Effector memory CD8-positive, alpha-beta T cell (primary cell): ENCODE data around the gene WFDC9.
"Not testable (repeated sequence)": the region's sequence is repeated elsewhere in the genome, so short reads cannot be mapped to it uniquely, and the experiment has no call there.

Experiments used
- ATAC-seq: fragments of 150-1000 bp; cut with Tn5 transposase; replicated peaks from 2 replicates; pipeline ENCODE4 v1.10.0; 2021; ENCODE audit warnings: mild to moderate bottlenecking, moderate library complexity
- DNase-seq, 3 experiments: peaks; one replicate each; pipeline ENCODE4 v3.0.0; 2021
- H3K27ac Mint-ChIP-seq, 2 donors: one replicate each; pipeline ENCODE4 v1.8.0; 2022; ENCODE audit warnings: mild to moderate bottlenecking in 2 of 2, mixed read lengths in 2 of 2, moderate library complexity in 2 of 2
- H3K27me3 Mint-ChIP-seq, 2 donors: one replicate each; pipeline ENCODE4 v1.8.0; 2022; ENCODE audit warnings: mixed read lengths in 2 of 2
- H3K36me3 Mint-ChIP-seq: one replicate; pipeline ENCODE4 v1.8.0; 2022; ENCODE audit warnings: mild to moderate bottlenecking, moderate library complexity, mixed read lengths; ENCODE audit not compliant: insufficient read depth
- H3K4me1 Mint-ChIP-seq, 2 donors: one replicate each; pipeline ENCODE4 v1.8.0; 2022; ENCODE audit warnings: low read depth in 2 of 2, mixed read lengths in 2 of 2
- H3K4me3 Mint-ChIP-seq, 2 donors: one replicate each; pipeline ENCODE4 v1.8.0; 2022; ENCODE audit warnings: mild to moderate bottlenecking in 2 of 2, mixed read lengths in 2 of 2, moderate library complexity in 2 of 2
- H3K9me3 Mint-ChIP-seq, 2 donors: one replicate each; pipeline ENCODE4 v1.8.0; 2022; ENCODE audit warnings: mixed read lengths in 2 of 2

WFDC9 gene

DNA sequence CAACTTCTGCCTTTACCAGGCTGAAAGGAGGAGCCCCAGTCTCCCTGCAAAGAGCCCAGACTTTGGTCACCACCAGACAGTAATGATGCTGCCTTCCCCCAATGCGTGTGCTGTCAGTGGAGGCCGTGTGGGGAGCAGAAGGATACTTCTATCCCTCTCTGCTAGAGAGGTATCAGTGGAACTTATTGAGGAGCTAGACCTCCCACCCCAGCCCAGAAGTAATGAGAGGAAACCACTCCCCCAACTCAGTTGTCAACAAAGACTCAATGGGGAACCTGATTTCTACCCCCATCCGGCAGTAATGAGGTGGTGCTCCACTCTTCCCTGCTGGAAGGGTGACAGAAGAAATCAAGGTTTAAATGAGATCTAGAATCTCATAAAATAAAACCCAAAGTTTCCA, 47.6 kb downstream of the WFDC9 start:
- ATAC-seq (no peak), DNase-seq (no peak)
- Mint-ChIP-seq H3K27ac (no peak overlapping the region), H3K27me3 (peaks cover 11 to 46% of the 10 kb centered on the region in 2 donors), H3K9me3 (no peaks in the 10 kb centered on the region), H3K36me3 (no peaks in the 10 kb centered on the region), H3K4me1 (no peaks in the 10 kb centered on the region), H3K4me3 (no peak overlapping the region)

- Mint-ChIP-seq H3K27me3 (peaks cover 11 to 34% of the 10 kb centered on the region in 2 donors), H3K36me3 (no peaks in the 10 kb centered on the region), H3K27ac (no peak overlapping the region), H3K4me1 (no peaks in the 10 kb centered on the region), H3K9me3 (no peaks in the 10 kb centered on the region), H3K4me3 (no peak overlapping the region)
- DNase-seq, result no peak
- no peak for ATAC-seq
Measured at GRCh38 chr20:45581702-45582101, 49.4 kb downstream of the WFDC9 start.

- no peak within 1 kb of the TSS for H3K4me3 Mint-ChIP-seq
- H3K4me1 Mint-ChIP-seq, result no peaks in the 10 kb centered on the region
- DNase-seq, result no peak
- H3K27me3 Mint-ChIP-seq, result peaks cover 14 to 42% of the 10 kb centered on the region in 2 donors
- no peak within 1 kb of the TSS for H3K27ac Mint-ChIP-seq
- ATAC-seq, result no peak
- no peaks in the 10 kb centered on the region for H3K9me3 Mint-ChIP-seq
- H3K36me3 Mint-ChIP-seq, result no peaks in the 10 kb centered on the region
Measured at GRCh38 chr20:45579184-45579583, 51.9 kb downstream of the WFDC9 start, which contains the start of gene WFDC8. WFDC8 (minus strand) TSS chr20:45579284; CDS start chr20:45579247, 37 bp downstream.

DNA sequence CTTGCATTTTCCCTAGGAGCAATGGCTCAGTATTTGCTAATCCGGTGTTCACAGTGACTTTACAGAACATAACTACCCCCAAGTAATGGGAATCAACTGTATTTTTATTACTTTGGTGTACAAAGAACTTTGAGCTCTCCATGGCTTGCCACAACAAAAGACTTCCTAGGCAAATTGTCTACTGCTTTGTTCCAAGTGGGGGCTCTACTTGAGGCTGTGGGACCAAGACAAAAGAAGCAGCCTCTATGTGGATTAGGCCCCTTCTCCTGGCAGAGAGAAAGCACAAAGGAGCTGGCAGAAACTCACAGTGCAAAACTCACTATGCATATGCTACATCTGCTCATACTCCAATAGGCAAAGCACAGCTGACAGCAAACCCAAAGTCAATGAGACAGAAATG, 52.9 kb downstream of the WFDC9 start:
- DNase-seq, result no peak
- no peak for ATAC-seq
- Mint-ChIP-seq H3K4me3 (no peak overlapping the region), H3K4me1 (no peaks in the 10 kb centered on the region), H3K9me3 (no peaks in the 10 kb centered on the region), H3K36me3 (no peaks in the 10 kb centered on the region), H3K27ac (no peak overlapping the region), H3K27me3 (peaks cover 23 to 51% of the 10 kb centered on the region in 2 donors)

GRCh38 chr20:45576995-45577394, 54.1 kb downstream of the WFDC9 start:
- Mint-ChIP-seq H3K27me3 (peaks cover 31 to 55% of the 10 kb centered on the region in 2 donors), H3K4me3 (no peak overlapping the region), H3K36me3 (no peaks in the 10 kb centered on the region), H3K4me1 (no peaks in the 10 kb centered on the region), H3K27ac (no peak overlapping the region), H3K9me3 (no peaks in the 10 kb centered on the region)
- no peak for DNase-seq
- ATAC-seq, result no peak

DNA sequence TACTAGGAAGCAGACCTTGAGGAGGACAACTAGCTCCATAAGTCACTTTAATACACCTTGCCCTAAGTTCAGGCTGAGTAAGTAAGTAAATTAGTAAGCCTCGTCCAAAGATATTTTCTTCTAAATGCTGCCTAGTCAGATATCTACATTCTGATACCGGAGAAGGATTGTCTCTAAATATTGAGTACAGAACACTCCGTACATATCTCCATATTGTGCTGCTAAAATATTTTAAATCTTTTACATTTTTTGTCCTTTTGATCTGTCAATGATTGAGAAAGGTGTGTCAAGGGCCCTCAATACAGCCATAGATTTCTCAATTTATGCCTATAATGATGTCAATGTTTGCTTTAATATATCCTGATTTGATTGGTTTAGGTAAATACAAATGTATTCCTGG, 55.2 kb downstream of the WFDC9 start:
- Mint-ChIP-seq H3K27me3 (peaks cover 36 to 50% of the 10 kb centered on the region in 2 donors), H3K4me1 (no peaks in the 10 kb centered on the region), H3K9me3 (no peaks in the 10 kb centered on the region), H3K27ac (no peak overlapping the region), H3K36me3 (no peaks in the 10 kb centered on the region), H3K4me3 (no peak overlapping the region)
- no peak for ATAC-seq
- DNase-seq, result no peak

DNA sequence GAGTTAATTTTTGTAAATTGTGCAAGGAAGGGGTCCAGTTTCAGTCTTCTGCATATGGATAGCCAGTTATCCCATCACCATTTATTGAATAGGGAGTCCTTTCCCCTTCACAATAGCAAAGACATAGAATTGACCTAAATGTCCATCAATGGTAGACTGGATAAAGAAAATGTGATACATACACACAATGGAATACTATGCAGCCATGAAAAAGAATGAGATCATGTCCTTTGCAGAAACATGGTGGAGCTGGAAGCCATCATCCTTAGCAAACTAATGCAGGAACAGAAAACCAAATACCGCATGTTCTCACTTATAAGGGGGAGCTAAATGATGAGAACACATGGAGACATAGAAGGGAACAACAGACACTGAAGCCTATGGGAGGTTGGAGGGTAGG, 61.4 kb downstream of the WFDC9 start:
- not testable (repeated sequence) for H3K36me3 Mint-ChIP-seq

DNA sequence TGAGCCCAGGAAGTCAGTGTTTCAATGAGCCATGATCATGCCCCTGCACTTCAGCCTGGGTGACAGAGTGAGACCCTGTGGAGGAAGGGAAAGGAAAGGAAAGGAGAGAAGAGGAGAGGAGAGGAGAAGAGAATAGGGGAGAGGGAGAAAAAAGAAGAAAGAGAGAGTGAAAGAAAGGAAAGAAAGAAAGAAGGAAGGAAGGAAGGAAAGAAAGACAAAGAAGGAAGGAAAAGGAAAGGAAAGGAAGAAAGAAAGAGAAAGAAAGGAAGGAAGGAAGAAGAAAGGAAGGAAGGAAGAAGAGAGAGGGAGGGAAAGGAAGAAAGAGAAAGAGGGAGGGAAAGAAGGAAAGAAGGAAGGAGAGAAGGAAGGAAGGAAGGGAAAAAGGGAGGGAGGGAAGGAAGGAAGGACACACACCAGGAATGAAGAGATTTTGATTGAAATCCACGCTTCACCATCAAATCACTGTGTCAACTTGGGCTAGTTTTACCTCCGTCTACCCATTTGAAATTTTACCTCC, 66.3 kb downstream of the WFDC9 start:
- H3K4me1 Mint-ChIP-seq, result no peaks in the 10 kb centered on the region
- no peak overlapping the region for H3K4me3 Mint-ChIP-seq
- no peak overlapping the region for H3K27ac Mint-ChIP-seq
- ATAC-seq (no peak), DNase-seq (no peak)
- H3K9me3 Mint-ChIP-seq, result peaks cover 3 to 5% of the 10 kb centered on the region in 2 donors
- H3K27me3 Mint-ChIP-seq, result peaks cover 47 to 54% of the 10 kb centered on the region in 2 donors
- no peaks in the 10 kb centered on the region for H3K36me3 Mint-ChIP-seq

More for the DNA sequence above, 61.4 kb downstream of the WFDC9 start:
- not testable (repeated sequence) for ATAC-seq, DNase-seq, H3K9me3 Mint-ChIP-seq, H3K27ac Mint-ChIP-seq, H3K4me3 Mint-ChIP-seq, H3K4me1 Mint-ChIP-seq
- peaks cover 38 to 40% of the 10 kb centered on the region in 2 donors for H3K27me3 Mint-ChIP-seq
